DND-41 (cell line): ENCODE measurements around the gene HBG1.

Experiments used
- ATAC-seq: fragments of 200-7000 bp; cut with Tn5 transposase; 3 replicates; pipeline ENCODE4 v1.9.1; 2021; ENCODE audit warnings: low read depth; ENCODE audit not compliant: insufficient read depth
- DNase-seq: peaks from one replicate; pipeline ENCODE4 v3.0.0-alpha.2; 2020
- H2AFZ ChIP-seq: 2 replicates; pipeline ENCODE4 v1.6.0; 2012; ENCODE audit warnings: low read depth, low read length
- H3K27ac ChIP-seq: 2 replicates; pipeline ENCODE4 v1.5.1; 2012; ENCODE audit warnings: low read length, inconsistent platforms
- H3K27me3 ChIP-seq: fragments of 200-600 bp; sonication (generic); 2 replicates; pipeline ENCODE4 v1.6.0; 2012; ENCODE audit warnings: low read length, mild to moderate bottlenecking, inconsistent platforms; ENCODE audit not compliant: insufficient read depth, poor library complexity
- H3K36me3 ChIP-seq: 2 replicates; pipeline ENCODE4 v1.5.1; 2012; ENCODE audit warnings: low read length, inconsistent platforms; ENCODE audit not compliant: insufficient read depth
- H3K4me1 ChIP-seq: 2 replicates; pipeline ENCODE4 v1.5.1; 2012; ENCODE audit warnings: mild to moderate bottlenecking, low read length; ENCODE audit not compliant: insufficient read depth
- H3K4me2 ChIP-seq: 2 replicates; pipeline ENCODE4 v1.6.0; 2012; ENCODE audit warnings: mild to moderate bottlenecking, moderate library complexity, low read length, inconsistent platforms; ENCODE audit not compliant: insufficient read depth
- H3K4me3 ChIP-seq, 2 experiments: fragments of 200-600 bp in 1 of 2; shearing (Covaris generic) in 1 of 2; 2 replicates each; pipeline ENCODE4 v1.5.1; 2012 to 2016; ENCODE audit warnings: inconsistent platforms in 2 of 2, low read length in 2 of 2, mild to moderate bottlenecking in 2 of 2, low read depth in 1 of 2, moderate library complexity in 1 of 2
- H3K79me2 ChIP-seq: 2 replicates; pipeline ENCODE4 v1.6.0; 2012; ENCODE audit warnings: low read length, inconsistent platforms; ENCODE audit not compliant: insufficient read depth
- H3K9ac ChIP-seq: 2 replicates; pipeline ENCODE4 v1.6.0; 2012; ENCODE audit warnings: low read depth, mild to moderate bottlenecking, inconsistent platforms, low read length, moderate library complexity
- H3K9me3 ChIP-seq: 2 replicates; pipeline ENCODE4 v1.5.1; 2012; ENCODE audit warnings: low read length, moderate library complexity, mild to moderate bottlenecking, inconsistent platforms; ENCODE audit not compliant: insufficient read depth, severe bottlenecking
- H4K20me1 ChIP-seq: 2 replicates; pipeline ENCODE4 v1.6.0; 2012; ENCODE audit warnings: low read length; ENCODE audit not compliant: insufficient read depth
- CTCF ChIP-seq: IDR thresholded peaks from 2 replicates; pipeline ENCODE4 v1.5.1; 2012; ENCODE audit warnings: borderline replicate concordance, low read length, moderate library complexity, mild to moderate bottlenecking; ENCODE audit not compliant: poor library complexity, severe bottlenecking; ENCODE audit errors: extremely low read depth
- EZH2 ChIP-seq: IDR thresholded peaks from 3 replicates; pipeline ENCODE4 v1.6.1; 2012; ENCODE audit warnings: borderline replicate concordance, low read depth, mild to moderate bottlenecking, moderate library complexity, low read length, inconsistent platforms; ENCODE audit not compliant: severe bottlenecking

HBG1 gene

DNA sequence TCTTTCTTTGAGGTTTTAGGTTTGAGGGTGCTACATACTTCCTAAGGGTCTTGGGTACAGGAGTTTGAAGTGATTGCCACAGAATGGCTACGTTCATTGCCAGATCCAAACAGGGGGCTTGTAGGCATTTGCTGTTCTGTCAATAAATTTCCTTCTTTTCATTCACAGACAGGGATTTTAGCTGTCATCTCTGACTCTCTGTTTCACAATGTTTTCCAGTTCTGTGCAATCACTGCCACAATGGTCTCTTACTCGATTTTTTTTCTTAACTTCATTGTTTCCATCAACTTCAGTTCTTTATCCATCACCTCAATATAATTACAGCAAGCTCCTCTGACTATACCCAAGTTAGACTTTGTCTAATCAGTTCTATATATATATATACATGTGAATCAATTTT is 9.2 kb downstream of the HBG1 start:
- H2AFZ ChIP-seq, result no peak overlapping the region
- H3K9ac ChIP-seq, result no peak overlapping the region
- no peak for ATAC-seq
- no peaks in the 10 kb centered on the region for H3K4me1 ChIP-seq
- no peaks in the 10 kb centered on the region for H3K79me2 ChIP-seq
- no peak for TF ChIP-seq EZH2
- TF ChIP-seq CTCF, result no peak
- H3K4me3 ChIP-seq, result no peak overlapping the region
- H3K27ac ChIP-seq, result no peak overlapping the region
- H3K4me2 ChIP-seq, result no peak overlapping the region
- H3K27me3 ChIP-seq, result peaks cover 14% of the 10 kb centered on the region
- DNase-seq, result no peak
- no peaks in the 10 kb centered on the region for H3K9me3 ChIP-seq
- no peaks in the 10 kb centered on the region for H3K36me3 ChIP-seq
- no peaks in the 10 kb centered on the region for H4K20me1 ChIP-seq

DNA sequence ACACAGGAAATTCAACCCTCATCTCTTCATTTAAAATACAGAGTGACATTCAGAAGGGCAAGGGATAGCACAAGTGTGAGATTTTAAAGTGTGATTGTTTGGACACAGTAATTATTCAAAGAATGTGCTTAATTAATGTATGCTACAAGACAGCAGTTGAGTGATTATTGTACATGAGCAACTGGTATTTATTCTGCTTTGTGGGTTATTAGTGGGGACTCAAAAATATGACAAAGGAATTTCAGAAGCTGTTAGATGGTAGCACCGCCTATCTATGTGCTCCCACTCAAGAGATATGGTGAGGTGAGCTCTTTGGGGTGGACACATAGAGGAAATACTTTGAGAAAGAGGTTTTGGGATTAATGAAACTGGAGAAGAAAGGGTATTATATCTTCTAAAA is 9.6 kb downstream of the HBG1 start:
- peaks cover 10% of the 10 kb centered on the region for H3K27me3 ChIP-seq
- no peaks in the 10 kb centered on the region for H4K20me1 ChIP-seq
- TF ChIP-seq EZH2 (no peak), CTCF (no peak)
- no peak for ATAC-seq
- no peak overlapping the region for H3K9ac ChIP-seq
- no peak overlapping the region for H3K27ac ChIP-seq
- H3K36me3 ChIP-seq, result no peaks in the 10 kb centered on the region
- no peak overlapping the region for H3K4me3 ChIP-seq
- no peaks in the 10 kb centered on the region for H3K4me1 ChIP-seq
- no peaks in the 10 kb centered on the region for H3K79me2 ChIP-seq
- H2AFZ ChIP-seq, result no peak overlapping the region
- H3K4me2 ChIP-seq, result no peak overlapping the region
- no peak for DNase-seq
- no peaks in the 10 kb centered on the region for H3K9me3 ChIP-seq

DNA sequence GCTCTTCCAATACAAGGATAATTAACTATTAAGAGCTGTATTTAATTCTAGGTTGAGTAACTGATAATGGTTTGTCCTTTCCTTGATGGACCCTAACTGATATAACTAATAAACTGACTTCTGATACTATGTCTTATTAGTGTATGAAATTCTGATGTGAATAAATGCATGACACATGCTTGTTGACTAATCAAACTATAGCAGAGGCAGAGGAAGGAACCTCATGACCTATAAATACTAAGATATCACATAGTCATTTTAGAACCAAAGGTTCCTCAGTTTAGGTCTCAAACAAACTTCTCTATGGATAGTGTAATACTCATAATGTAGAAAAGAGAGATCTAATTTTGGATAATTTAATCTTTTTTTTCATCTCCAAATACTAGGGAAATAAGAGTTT is 10.6 kb downstream of the HBG1 start:
- no peaks in the 10 kb centered on the region for H4K20me1 ChIP-seq
- no peaks in the 10 kb centered on the region for H3K9me3 ChIP-seq
- H3K9ac ChIP-seq, result no peak overlapping the region
- no peak for TF ChIP-seq CTCF
- TF ChIP-seq EZH2, result no peak
- DNase-seq, result no peak
- no peaks in the 10 kb centered on the region for H3K79me2 ChIP-seq
- no peak overlapping the region for H3K4me2 ChIP-seq
- H2AFZ ChIP-seq, result no peak overlapping the region
- ATAC-seq, result no peak
- H3K27ac ChIP-seq, result no peak overlapping the region
- H3K27me3 ChIP-seq, result peaks cover 12% of the 10 kb centered on the region
- H3K4me1 ChIP-seq, result no peaks in the 10 kb centered on the region
- no peaks in the 10 kb centered on the region for H3K36me3 ChIP-seq
- no peak overlapping the region for H3K4me3 ChIP-seq

DNA sequence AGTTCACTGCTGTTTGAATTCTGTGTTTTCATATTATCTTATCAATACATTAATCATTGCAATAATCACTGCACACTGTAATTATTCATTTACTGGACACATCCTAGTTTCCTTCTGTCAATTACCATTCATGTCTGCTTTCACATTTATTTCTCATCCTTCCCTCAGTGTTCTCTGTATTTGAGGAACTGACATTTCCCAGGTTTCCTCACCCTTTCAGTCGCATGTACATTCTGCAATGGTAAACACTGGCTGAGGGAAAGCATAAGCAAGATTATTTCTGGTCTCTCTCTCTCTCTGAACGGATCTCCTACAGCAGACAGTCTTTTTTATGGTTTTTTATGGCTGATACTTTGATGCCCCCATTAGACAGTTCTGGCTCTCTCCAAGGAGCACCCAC is 11.2 kb downstream of the HBG1 start:
- Histone ChIP-seq H3K4me3 (no peak overlapping the region), H2AFZ (no peak overlapping the region), H3K9ac (no peak overlapping the region), H3K27me3 (peaks cover 14% of the 10 kb centered on the region), H3K36me3 (no peaks in the 10 kb centered on the region), H3K79me2 (no peaks in the 10 kb centered on the region), H3K27ac (no peak overlapping the region), H3K4me2 (no peak overlapping the region), H3K4me1 (no peaks in the 10 kb centered on the region), H3K9me3 (no peaks in the 10 kb centered on the region), H4K20me1 (no peaks in the 10 kb centered on the region)
- no peak for DNase-seq
- no peak for TF ChIP-seq EZH2
- no peak for TF ChIP-seq CTCF
- no peak for ATAC-seq
